Tibial artery (tissue), 4 donors: ENCODE results near the gene DLG3.

ENCODE experiments used
- DNase-seq, 2 donors: peaks; one replicate each; pipeline ENCODE4 v3.0.0-alpha.2; 2019
- H3K27ac ChIP-seq, 2 donors: fragments of 200-600 bp; sonication (generic) in 1 of 2; 1 replicate in 1 of 2; 2 replicates in 1 of 2; pipeline ENCODE4 v1.5.1; 2018 to 2019; ENCODE audit warnings: mild to moderate bottlenecking in 1 of 2
- H3K27me3 ChIP-seq, 2 donors: fragments of 200-600 bp; sonication (generic) in 1 of 2; one replicate each; pipeline versions ENCODE4 v1.5.1 to v1.6.0; 2016 to 2019
- H3K36me3 ChIP-seq, 3 donors: fragments of 200-600 bp; sonication (generic) in 2 of 3; one replicate each; pipeline ENCODE4 v1.5.1; 2016 to 2019; ENCODE audit warnings: mild to moderate bottlenecking in 2 of 3
- H3K4me1 ChIP-seq, 4 donors: fragments of 200-600 bp; sonication (generic) in 2 of 4; 1 replicate in 3 of 4; 2 replicates in 1 of 4; pipeline ENCODE4 v1.5.1; 2016 to 2019
- H3K4me3 ChIP-seq, 2 donors: fragments of 200-600 bp; sonication (generic) in 1 of 2; 1 replicate in 1 of 2; 2 replicates in 1 of 2; pipeline ENCODE4 v1.5.1; 2018 to 2019; ENCODE audit warnings: mild to moderate bottlenecking in 2 of 2
- H3K9me3 ChIP-seq, 3 donors: fragments of 200-600 bp; sonication (generic) in 1 of 3; one replicate each; pipeline ENCODE4 v1.5.1; 2016 to 2019
- intact Hi-C: fragments of 100-400 bp; cut with DNase I; formaldehyde crosslinking; loops from one replicate; pipeline ENCODE4 v1.15.0; 2023; ENCODE audit warnings: low total_unique reads
- TF ChIP-seq, protein P1 (sequence below), 2 experiments: fragments of 200-600 bp in 1 of 2; fragments of 450-650 bp in 1 of 2; IDR thresholded peaks; one replicate each; pipeline ENCODE4 v1.5.1; 2017 to 2019; ENCODE audit warnings: antibody characterized with exemption in 2 of 2, mild to moderate bottlenecking in 1 of 2, moderate library complexity in 1 of 2

Gene DLG3

GRCh38 chrX:70434352-70434866 is 10.2 kb upstream of the DLG3 start:
- Histone ChIP-seq H3K36me3 (no peaks in the 10 kb centered on the region), H3K4me1 (peaks cover 0 to 27% (median 7%) of the 10 kb centered on the region in 4 donors), H3K27ac (peak overlapping the region; percentile 88 to 96), H3K9me3 (no peaks in the 10 kb centered on the region), H3K27me3 (no peaks in the 10 kb centered on the region), H3K4me3 (peak overlapping the region; percentile 63 to 72)
- peak; percentile 87 to 92 for DNase-seq
- intact Hi-C loops = no loop called here
- TF ChIP-seq, protein P1, sequence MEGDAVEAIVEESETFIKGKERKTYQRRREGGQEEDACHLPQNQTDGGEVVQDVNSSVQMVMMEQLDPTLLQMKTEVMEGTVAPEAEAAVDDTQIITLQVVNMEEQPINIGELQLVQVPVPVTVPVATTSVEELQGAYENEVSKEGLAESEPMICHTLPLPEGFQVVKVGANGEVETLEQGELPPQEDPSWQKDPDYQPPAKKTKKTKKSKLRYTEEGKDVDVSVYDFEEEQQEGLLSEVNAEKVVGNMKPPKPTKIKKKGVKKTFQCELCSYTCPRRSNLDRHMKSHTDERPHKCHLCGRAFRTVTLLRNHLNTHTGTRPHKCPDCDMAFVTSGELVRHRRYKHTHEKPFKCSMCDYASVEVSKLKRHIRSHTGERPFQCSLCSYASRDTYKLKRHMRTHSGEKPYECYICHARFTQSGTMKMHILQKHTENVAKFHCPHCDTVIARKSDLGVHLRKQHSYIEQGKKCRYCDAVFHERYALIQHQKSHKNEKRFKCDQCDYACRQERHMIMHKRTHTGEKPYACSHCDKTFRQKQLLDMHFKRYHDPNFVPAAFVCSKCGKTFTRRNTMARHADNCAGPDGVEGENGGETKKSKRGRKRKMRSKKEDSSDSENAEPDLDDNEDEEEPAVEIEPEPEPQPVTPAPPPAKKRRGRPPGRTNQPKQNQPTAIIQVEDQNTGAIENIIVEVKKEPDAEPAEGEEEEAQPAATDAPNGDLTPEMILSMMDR (IDR thresholded peaks at IDR 0.05) = no peak

DNA sequence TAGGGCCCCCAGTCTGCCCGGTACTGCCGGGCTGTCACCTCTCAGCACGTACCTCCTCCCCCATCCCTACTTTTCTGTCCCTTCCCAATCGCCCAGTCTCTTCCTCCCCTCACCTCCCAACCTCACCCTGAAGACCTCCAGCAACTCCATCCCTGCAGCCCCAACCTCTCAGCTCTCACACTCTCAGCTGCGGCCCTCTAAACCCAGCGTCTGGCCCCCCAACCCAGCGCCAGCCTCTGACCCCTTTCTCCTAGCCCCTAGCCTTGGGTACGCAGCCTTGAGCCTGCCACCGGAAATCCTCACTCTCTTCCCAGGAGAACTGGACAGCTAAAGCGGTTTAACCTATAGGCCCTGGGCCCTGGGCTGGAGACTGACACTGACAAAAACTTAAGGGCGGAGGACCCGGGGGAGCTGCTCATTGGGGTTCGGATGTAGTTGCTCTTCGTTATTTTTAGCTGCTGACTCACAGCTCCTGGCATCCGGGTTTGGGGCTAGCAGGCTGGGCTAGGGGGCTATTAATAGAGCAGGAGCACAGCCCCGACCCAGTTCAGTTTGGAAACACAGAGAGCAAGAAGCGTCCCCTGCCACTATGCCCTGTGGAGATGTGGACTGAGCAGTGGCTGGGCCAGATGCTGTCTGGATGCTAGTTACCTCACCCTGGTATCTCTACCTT is 9.6 kb upstream of the DLG3 start:
- Histone ChIP-seq H3K4me1 (peaks cover 0 to 27% (median 7%) of the 10 kb centered on the region in 4 donors), H3K4me3 (peak overlapping the region; percentile 63 to 72), H3K9me3 (no peaks in the 10 kb centered on the region), H3K27me3 (no peaks in the 10 kb centered on the region), H3K36me3 (no peaks in the 10 kb centered on the region), H3K27ac (peak overlapping the region; percentile 88 to 96)
- peak; percentile 54 to 80 for DNase-seq
- TF ChIP-seq, protein P1 (IDR thresholded peaks at IDR 0.05) = no peak
- intact Hi-C loops = no loop called here

DNA sequence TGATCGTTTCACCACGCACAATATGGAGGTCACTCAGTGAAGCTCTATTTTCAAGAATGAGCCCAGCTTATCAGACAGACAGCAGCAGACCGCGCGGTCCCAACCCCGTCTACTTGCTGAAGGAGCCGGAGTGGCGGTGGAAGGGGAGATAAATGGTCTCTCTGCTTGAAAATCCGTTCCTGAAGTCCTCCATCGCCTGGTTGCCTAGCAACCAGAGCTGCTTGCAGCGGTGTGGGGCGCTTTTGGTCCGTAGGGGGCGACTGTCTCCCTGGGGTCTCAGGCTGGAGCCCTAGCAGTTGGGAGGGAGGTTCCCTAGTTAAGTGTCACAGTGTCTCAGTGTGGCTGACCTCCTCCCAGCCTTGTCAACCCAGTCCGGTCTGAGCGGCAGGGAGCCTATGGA is 8.3 kb upstream of the DLG3 start:
- Histone ChIP-seq H3K27me3 (no peaks in the 10 kb centered on the region), H3K9me3 (no peaks in the 10 kb centered on the region), H3K4me1 (peaks cover 0 to 27% (median 7%) of the 10 kb centered on the region in 4 donors), H3K4me3 (no peak overlapping the region), H3K27ac (peak overlapping the region; percentile 88 to 96), H3K36me3 (no peaks in the 10 kb centered on the region)
- no peak for DNase-seq
- intact Hi-C loops = no loop called here
- TF ChIP-seq, protein P1 (IDR thresholded peaks at IDR 0.05) = no peak

DNA sequence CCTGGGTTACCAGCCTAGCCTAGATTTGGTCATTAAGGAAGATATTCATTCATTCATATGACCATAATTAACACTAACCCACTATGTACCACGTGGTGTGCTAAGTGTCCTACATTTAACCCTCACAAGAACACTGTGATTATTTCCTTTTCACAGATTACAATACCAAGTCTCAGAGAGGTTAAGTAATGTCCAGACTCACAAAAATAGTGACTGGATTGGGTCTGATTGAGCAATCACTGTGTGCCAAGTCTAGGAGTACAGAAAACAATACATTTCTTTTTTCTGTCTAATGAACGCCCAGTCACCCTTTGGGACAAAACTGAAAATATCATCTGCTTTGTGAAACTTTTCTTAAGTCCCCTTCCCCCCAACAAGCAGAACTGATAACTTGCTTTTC is 7.6 kb upstream of the DLG3 start:
- no peak overlapping the region for H3K4me3 ChIP-seq
- peak overlapping the region; percentile 88 to 96 for H3K27ac ChIP-seq
- peaks cover 0 to 27% (median 7%) of the 10 kb centered on the region in 4 donors for H3K4me1 ChIP-seq
- intact Hi-C loops = no loop called here
- DNase-seq = no peak
- TF ChIP-seq, protein P1 (IDR thresholded peaks at IDR 0.05) = no peak
- no peaks in the 10 kb centered on the region for H3K9me3 ChIP-seq
- no peaks in the 10 kb centered on the region for H3K36me3 ChIP-seq
- H3K27me3 ChIP-seq = no peaks in the 10 kb centered on the region

DNA sequence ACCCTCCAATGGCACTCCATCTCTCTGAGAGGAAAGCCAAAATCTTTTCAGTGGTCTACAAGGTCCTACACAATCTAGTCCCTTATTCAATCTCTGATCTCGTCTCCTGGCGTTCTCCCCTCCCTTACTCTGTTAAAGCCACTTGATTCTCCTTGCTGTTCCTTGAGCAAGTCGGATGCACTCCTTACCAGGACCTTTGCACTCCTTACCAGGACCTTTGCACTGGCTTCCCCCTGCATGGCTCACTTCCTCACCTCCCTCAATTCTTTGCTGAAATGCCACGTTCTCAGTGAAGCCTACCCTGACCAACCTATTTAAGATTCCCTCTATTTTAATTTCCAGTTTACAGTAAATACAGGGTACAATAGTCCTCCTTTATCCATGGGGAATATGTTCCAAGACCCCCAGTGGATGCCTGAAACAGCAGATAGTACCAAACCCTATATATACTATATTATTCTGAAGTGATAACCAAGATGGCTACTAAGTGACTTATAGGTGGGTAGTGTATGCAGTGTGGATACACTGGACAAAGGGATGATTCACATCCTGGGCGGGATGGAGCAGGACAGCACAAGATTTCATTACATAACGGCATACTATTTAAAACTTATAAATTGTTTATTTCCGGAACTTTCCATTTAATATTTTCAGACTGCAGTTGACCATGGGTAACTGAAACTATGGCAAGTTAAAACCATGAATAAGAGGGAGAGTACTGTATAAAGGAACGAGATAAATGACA is 6.5 kb upstream of the DLG3 start:
- TF ChIP-seq, protein P1 (IDR thresholded peaks at IDR 0.05) = no peak
- Histone ChIP-seq H3K9me3 (no peaks in the 10 kb centered on the region), H3K27ac (peak overlapping the region in 1 of 2 donors; percentile 88), H3K36me3 (no peaks in the 10 kb centered on the region), H3K4me1 (peaks cover 0 to 27% (median 7%) of the 10 kb centered on the region in 4 donors), H3K27me3 (no peaks in the 10 kb centered on the region), H3K4me3 (no peak overlapping the region)
- no peak for DNase-seq
- intact Hi-C loops = no loop called here
